Non-pigmented ciliary epithelial cell (primary cell): ENCODE results near the gene EFCC1.
"Not testable (repeated sequence)": the region's sequence is repeated elsewhere in the genome, so short reads cannot be mapped to it uniquely, and the experiment has no call there.

ENCODE experiments used
- DNase-seq: peaks from one replicate; pipeline ENCODE4 v3.0.0-alpha.2; 2010; ENCODE audit warnings: low read depth

Gene EFCC1

GRCh38 chr3:129081503-129081902, 80.4 kb downstream of the EFCC1 start:
- DNase-seq: no peak

- no peak for DNase-seq
These were observed 80.9 kb downstream of the EFCC1 start for GRCh38 chr3:129082026-129082425.

GRCh38 chr3:129084501-129084900, 83.4 kb downstream of the EFCC1 start:
- DNase-seq: no peak

GRCh38 chr3:129085165-129085715, 84.1 kb downstream of the EFCC1 start:
- DNase-seq: no peak

- DNase-seq: no peak
These were observed 84.7 kb downstream of the EFCC1 start for GRCh38 chr3:129085818-129086217.

- DNase-seq: no peak
These were observed 86.1 kb downstream of the EFCC1 start for GRCh38 chr3:129087138-129087702.

GRCh38 chr3:129087904-129088303, 86.8 kb downstream of the EFCC1 start:
- DNase-seq: not testable (repeated sequence)

- not testable (repeated sequence) for DNase-seq
These were observed 87.2 kb downstream of the EFCC1 start for GRCh38 chr3:129088312-129088711.
